Right ventricle myocardium superior (tissue), 1 donor: ENCODE results near the gene VEZT. TPM values are rescaled to one million over a fixed set of nuclear protein-coding genes. Genes with fewer than 3 reads are reported as not detected.

Experiments
- ATAC-seq: fragments of 200-7000 bp; cut with Tn5 transposase; one replicate; pipeline ENCODE4 v1.9.1; 2020; ENCODE audit warnings: mild to moderate bottlenecking; ENCODE audit not compliant: poor library complexity
- DNase-seq: peaks from one replicate; pipeline ENCODE4 v3.0.0-alpha.2; 2020
- intact Hi-C: fragments of 100-400 bp; cut with DNase I; formaldehyde crosslinking; loops from one replicate; pipeline ENCODE4 v1.11.2; 2022
- long read RNA-seq: library from polyadenylated mRNA; unstranded; transcript quantifications from one replicate; pipeline ENCODE4 v2.0.0, GENCODE V29; 2021
- total RNA-seq: library from RNA; stranded (reverse); fragmentation: NEBNext Ultra II Directional; extraction: Animal tissue kit (Norgen Biotek cat#: 25700); gene quantifications from one replicate; pipeline ENCODE4 v1.2.1, GENCODE V29; 2021
- donor health status: DM: no; HTN: yes; CAD: no; lungs with severe emphysema.

VEZT gene
- 55.5 TPM for total RNA-seq
- long read RNA-seq, full-length matches to known transcripts, result 19 of 55 reads
- long read RNA-seq, partial matches to known transcripts, result 7 of 55 reads
- long read RNA-seq, other reads (novel, unspliced or antisense), result 29 of 55 reads

- DNase-seq, result peak; percentile 99
- intact Hi-C loops, result loop anchor here (5.0 kb wide), 1 partner anchor 60 kb away; no protein-coding TSS in a partner anchor
- ATAC-seq, result peak; percentile 96
Measured at GRCh38 chr12:95217377-95218149, at the start of gene VEZT, which contains the start of gene FGD6. TSS of gene VEZT (plus strand) at chr12:95217807. CDS start at chr12:95217851, 44 bp downstream. TSS of gene FGD6 (minus strand) at chr12:95217467. CDS start at chr12:95217240, 227 bp downstream.

GRCh38 chr12:95168746-95169145 lies 48.9 kb upstream of the VEZT start:
- DNase-seq (no peak), ATAC-seq (no peak)
- intact Hi-C loops, result no loop called here

GRCh38 chr12:95169368-95169767 lies 48.2 kb upstream of the VEZT start:
- intact Hi-C loops, result no loop called here
- ATAC-seq (no peak), DNase-seq (no peak)

GRCh38 chr12:95173392-95174251 lies 44.0 kb upstream of the VEZT start:
- peak; percentile 78 for DNase-seq
- ATAC-seq, result peak; percentile 93
- intact Hi-C loops, result no loop called here

- DNase-seq, result no peak
- intact Hi-C loops, result no loop called here
- no peak for ATAC-seq
Measured at GRCh38 chr12:95177201-95177768, 40.3 kb upstream of the VEZT start.

- no peak for ATAC-seq
- intact Hi-C loops, result no loop called here
- no peak for DNase-seq
Measured at GRCh38 chr12:95178136-95178535, 39.5 kb upstream of the VEZT start.

- ATAC-seq, result no peak
- intact Hi-C loops, result no loop called here
- DNase-seq, result no peak
Measured at GRCh38 chr12:95179011-95179410, 38.6 kb upstream of the VEZT start.

GRCh38 chr12:95181103-95181502 lies 36.5 kb upstream of the VEZT start:
- intact Hi-C loops, result no loop called here

GRCh38 chr12:95182868-95183415 lies 34.7 kb upstream of the VEZT start:
- DNase-seq (no peak), ATAC-seq (no peak)
- intact Hi-C loops, result no loop called here

More at GRCh38 chr12:95181103-95181502, 36.5 kb upstream of the VEZT start:
- DNase-seq, result no peak
- no peak for ATAC-seq

- intact Hi-C loops, result no loop called here
- ATAC-seq (no peak), DNase-seq (no peak)
Measured at GRCh38 chr12:95184121-95184520, 33.5 kb upstream of the VEZT start.

GRCh38 chr12:95185072-95185471 lies 32.5 kb upstream of the VEZT start:
- ATAC-seq, result no peak
- intact Hi-C loops, result no loop called here
- no peak for DNase-seq

- ATAC-seq (no peak), DNase-seq (no peak)
- intact Hi-C loops, result no loop called here
Measured at GRCh38 chr12:95185854-95186253, 31.8 kb upstream of the VEZT start.

GRCh38 chr12:95187865-95188415 lies 29.7 kb upstream of the VEZT start:
- ATAC-seq (no peak), DNase-seq (no peak)
- intact Hi-C loops, result no loop called here

GRCh38 chr12:95191060-95191696 lies 26.4 kb upstream of the VEZT start:
- DNase-seq, result no peak
- intact Hi-C loops, result no loop called here
- no peak for ATAC-seq

GRCh38 chr12:95192271-95192670 lies 25.3 kb upstream of the VEZT start:
- intact Hi-C loops, result no loop called here

GRCh38 chr12:95193139-95193538 lies 24.5 kb upstream of the VEZT start:
- no peak for DNase-seq
- no peak for ATAC-seq
- intact Hi-C loops, result no loop called here

More at GRCh38 chr12:95192271-95192670, 25.3 kb upstream of the VEZT start:
- ATAC-seq, result no peak
- DNase-seq, result no peak

- DNase-seq, result no peak
- intact Hi-C loops, result no loop called here
- no peak for ATAC-seq
Measured at GRCh38 chr12:95195122-95195521, 22.5 kb upstream of the VEZT start.
